Loucy (cell line): ENCODE results near the gene SELENOP.

Experiments
- H2AFZ ChIP-seq: fragments of 200-600 bp; sonication (generic); 2 replicates; pipeline ENCODE4 v1.6.0; 2016; ENCODE audit warnings: antibody characterized with exemption, mild to moderate bottlenecking, low read length, moderate library complexity
- H3F3A ChIP-seq: fragments of 200-600 bp; 2 replicates; pipeline ENCODE4 v1.6.0; 2016; ENCODE audit warnings: antibody characterized with exemption, low read depth, mild to moderate bottlenecking
- H3K27me3 ChIP-seq: fragments of 200-600 bp; sonication (generic); 2 replicates; pipeline ENCODE4 v1.6.1; 2014; ENCODE audit warnings: low read length, mild to moderate bottlenecking; ENCODE audit not compliant: insufficient read depth, poor library complexity, severe bottlenecking
- H3K36me3 ChIP-seq: fragments of 200-600 bp; sonication (generic); 2 replicates; pipeline ENCODE4 v1.6.1; 2016; ENCODE audit warnings: low read length; ENCODE audit not compliant: insufficient read depth
- H3K4me1 ChIP-seq: fragments of 200-600 bp; sonication (generic); 2 replicates; pipeline ENCODE4 v1.5.1; 2014; ENCODE audit warnings: low read length, mild to moderate bottlenecking; ENCODE audit not compliant: insufficient read depth, poor library complexity, severe bottlenecking
- H3K4me2 ChIP-seq: fragments of 200-600 bp; sonication (generic); 2 replicates; pipeline ENCODE4 v1.6.0; 2014; ENCODE audit warnings: antibody characterized with exemption, low read length, low read depth, mild to moderate bottlenecking; ENCODE audit not compliant: poor library complexity, severe bottlenecking
- H3K4me3 ChIP-seq: fragments of 200-600 bp; sonication (generic); 2 replicates; pipeline ENCODE4 v1.5.1; 2014; ENCODE audit warnings: low read length, mild to moderate bottlenecking, mixed read lengths; ENCODE audit not compliant: poor library complexity, severe bottlenecking
- H3K79me2 ChIP-seq: fragments of 200-600 bp; sonication (generic); 2 replicates; pipeline ENCODE4 v1.6.1; 2014; ENCODE audit warnings: low read length; ENCODE audit not compliant: insufficient read depth
- H3K9ac ChIP-seq: fragments of 200-600 bp; sonication (generic); 2 replicates; pipeline ENCODE4 v1.6.0; 2014; ENCODE audit warnings: mild to moderate bottlenecking, low read depth, low read length, moderate library complexity; ENCODE audit not compliant: poor library complexity, severe bottlenecking
- H3K9me2 ChIP-seq: fragments of 200-600 bp; sonication (generic); replicated peaks from 2 replicates; pipeline ENCODE4 v1.6.1; 2016; ENCODE audit warnings: low read depth, low read length, mixed read lengths
- H3K9me3 ChIP-seq: fragments of 200-600 bp; sonication (generic); 2 replicates; pipeline ENCODE4 v1.6.1; 2014; ENCODE audit warnings: mild to moderate bottlenecking, antibody characterized with exemption, low read length, low read depth; ENCODE audit not compliant: insufficient read depth
- H4K20me1 ChIP-seq: fragments of 200-600 bp; sonication (generic); 2 replicates; pipeline ENCODE4 v1.6.0; 2014; ENCODE audit warnings: antibody characterized with exemption, low read length, mild to moderate bottlenecking; ENCODE audit not compliant: insufficient read depth, poor library complexity, severe bottlenecking
- EZH2phosphoT487 ChIP-seq: fragments of 200-600 bp; IDR thresholded peaks from 2 replicates; pipeline ENCODE4 v1.6.1; 2018; ENCODE audit warnings: antibody characterized with exemption, mild to moderate bottlenecking, moderate library complexity, borderline replicate concordance
- TF ChIP-seq, protein P1 (sequence below): fragments of 200-600 bp; sonication (generic); conservative IDR thresholded peaks from 2 replicates; pipeline ENCODE4 v1.5.1; 2014; ENCODE audit warnings: mild to moderate bottlenecking, antibody characterized with exemption, low read length

The SELENOP gene

DNA sequence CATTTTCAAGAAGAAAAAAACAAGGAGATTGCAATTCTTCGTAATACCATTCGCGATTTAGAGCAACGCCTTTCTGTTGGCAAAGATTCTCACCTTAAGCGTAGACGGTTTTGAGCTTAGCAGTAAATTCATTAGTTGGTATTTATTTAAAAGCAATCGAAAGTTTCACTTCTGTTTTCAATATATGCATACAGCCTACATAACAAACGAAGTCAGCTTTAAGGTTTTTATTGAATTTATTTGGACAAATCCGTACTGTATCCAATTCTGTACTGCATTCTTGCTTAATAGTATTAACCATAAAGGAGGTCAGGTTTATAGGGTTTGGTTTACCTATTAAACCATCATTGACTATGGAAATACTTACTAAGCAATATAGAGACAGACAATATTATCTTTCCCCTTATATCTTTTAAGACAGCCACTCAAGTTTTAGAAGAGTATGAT is 12.0 kb downstream of the SELENOP start:
- no peak overlapping the region for H3K4me2 ChIP-seq
- no peaks in the 10 kb centered on the region for H3K9me3 ChIP-seq
- H3K4me3 ChIP-seq, result no peak overlapping the region
- H4K20me1 ChIP-seq, result no peaks in the 10 kb centered on the region
- TF ChIP-seq, protein P1, sequence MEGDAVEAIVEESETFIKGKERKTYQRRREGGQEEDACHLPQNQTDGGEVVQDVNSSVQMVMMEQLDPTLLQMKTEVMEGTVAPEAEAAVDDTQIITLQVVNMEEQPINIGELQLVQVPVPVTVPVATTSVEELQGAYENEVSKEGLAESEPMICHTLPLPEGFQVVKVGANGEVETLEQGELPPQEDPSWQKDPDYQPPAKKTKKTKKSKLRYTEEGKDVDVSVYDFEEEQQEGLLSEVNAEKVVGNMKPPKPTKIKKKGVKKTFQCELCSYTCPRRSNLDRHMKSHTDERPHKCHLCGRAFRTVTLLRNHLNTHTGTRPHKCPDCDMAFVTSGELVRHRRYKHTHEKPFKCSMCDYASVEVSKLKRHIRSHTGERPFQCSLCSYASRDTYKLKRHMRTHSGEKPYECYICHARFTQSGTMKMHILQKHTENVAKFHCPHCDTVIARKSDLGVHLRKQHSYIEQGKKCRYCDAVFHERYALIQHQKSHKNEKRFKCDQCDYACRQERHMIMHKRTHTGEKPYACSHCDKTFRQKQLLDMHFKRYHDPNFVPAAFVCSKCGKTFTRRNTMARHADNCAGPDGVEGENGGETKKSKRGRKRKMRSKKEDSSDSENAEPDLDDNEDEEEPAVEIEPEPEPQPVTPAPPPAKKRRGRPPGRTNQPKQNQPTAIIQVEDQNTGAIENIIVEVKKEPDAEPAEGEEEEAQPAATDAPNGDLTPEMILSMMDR, result no peak
- no peak for TF ChIP-seq EZH2phosphoT487
- no peak overlapping the region for H3K9ac ChIP-seq
- H3F3A ChIP-seq, result no peaks in the 10 kb centered on the region
- H2AFZ ChIP-seq, result no peak overlapping the region
- H3K4me1 ChIP-seq, result peaks cover 15% of the 10 kb centered on the region
- no peaks in the 10 kb centered on the region for H3K79me2 ChIP-seq
- no peaks in the 10 kb centered on the region for H3K9me2 ChIP-seq
- H3K36me3 ChIP-seq, result no peaks in the 10 kb centered on the region
- no peaks in the 10 kb centered on the region for H3K27me3 ChIP-seq

DNA sequence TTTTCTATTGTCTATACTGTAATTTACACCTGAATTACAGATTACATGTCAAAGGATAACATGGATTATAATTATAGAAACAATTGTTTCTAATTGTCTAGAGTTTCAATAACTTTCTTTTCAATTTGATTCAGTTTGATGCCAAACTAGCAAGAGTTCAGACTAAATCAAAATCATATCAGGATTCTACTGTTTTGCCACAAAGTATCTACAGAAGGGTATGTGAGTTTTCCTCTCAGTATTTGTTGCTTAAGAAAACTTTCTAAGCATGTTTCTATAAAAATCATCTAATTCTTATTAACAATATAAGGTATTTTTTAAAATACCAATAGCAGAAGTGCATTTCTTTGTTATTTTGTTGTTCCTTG is 12.5 kb downstream of the SELENOP start:
- TF ChIP-seq, protein P1, result no peak
- TF ChIP-seq EZH2phosphoT487, result no peak
- Histone ChIP-seq H3K4me1 (peaks cover 15% of the 10 kb centered on the region), H3K27me3 (no peaks in the 10 kb centered on the region), H3F3A (no peaks in the 10 kb centered on the region), H3K9ac (no peak overlapping the region), H3K4me3 (no peak overlapping the region), H3K4me2 (no peak overlapping the region), H2AFZ (no peak overlapping the region; the same call in 1 of the 2 replicates), H3K36me3 (no peaks in the 10 kb centered on the region), H3K79me2 (no peaks in the 10 kb centered on the region), H3K9me3 (no peaks in the 10 kb centered on the region), H3K9me2 (no peaks in the 10 kb centered on the region), H4K20me1 (no peaks in the 10 kb centered on the region)

DNA sequence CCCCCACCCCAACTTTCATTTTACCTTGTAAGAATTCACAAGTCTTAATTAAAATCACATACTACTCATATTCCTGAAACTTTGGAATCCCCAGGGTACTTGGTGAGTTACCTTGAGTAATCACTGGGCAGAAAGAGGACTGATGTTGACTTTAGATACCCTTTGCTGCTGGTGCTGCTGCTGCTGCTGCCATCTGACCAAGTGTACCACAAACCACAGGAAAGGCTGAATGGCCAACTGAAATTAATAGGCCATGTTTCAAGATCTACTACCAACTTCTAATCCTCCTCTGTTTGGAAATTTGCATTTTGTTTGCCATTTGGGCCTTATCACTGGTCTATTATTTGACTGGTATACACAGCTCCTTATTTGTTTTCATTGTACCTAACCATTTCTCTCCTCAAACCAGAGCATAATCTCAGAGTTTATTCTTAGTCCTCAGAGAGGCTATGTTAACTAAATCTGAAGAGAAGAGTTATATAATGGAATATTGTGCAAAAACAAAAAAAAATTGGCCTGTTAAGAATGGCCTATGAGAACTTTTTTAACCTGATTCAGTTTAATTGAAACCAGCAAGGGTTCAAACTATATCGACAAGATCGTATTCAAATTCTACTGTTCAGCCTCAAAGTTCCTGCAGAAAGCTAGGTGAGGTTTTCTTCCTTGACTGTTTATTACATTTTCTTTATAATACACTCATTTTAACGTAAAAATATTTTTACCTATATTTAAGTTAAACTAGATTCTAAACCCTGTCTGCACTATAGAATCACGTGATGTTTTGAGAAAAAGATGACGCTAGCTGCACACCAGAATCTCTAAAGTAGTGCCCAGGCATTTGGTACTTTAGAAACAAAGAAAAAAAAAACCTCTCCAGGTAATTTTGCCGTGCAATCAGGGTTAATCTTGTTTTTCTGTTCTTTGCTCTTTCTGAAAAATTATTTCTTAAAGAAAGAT is 13.1 kb downstream of the SELENOP start:
- Histone ChIP-seq H3K79me2 (no peaks in the 10 kb centered on the region), H3K27me3 (no peaks in the 10 kb centered on the region), H3F3A (no peaks in the 10 kb centered on the region), H3K4me1 (peaks cover 15% of the 10 kb centered on the region), H2AFZ (no peak overlapping the region; the same call in 1 of the 2 replicates), H3K9ac (no peak overlapping the region), H3K9me2 (no peaks in the 10 kb centered on the region), H3K36me3 (no peaks in the 10 kb centered on the region), H3K9me3 (no peaks in the 10 kb centered on the region), H3K4me2 (peak overlapping the region; percentile 47), H4K20me1 (no peaks in the 10 kb centered on the region), H3K4me3 (peak overlapping the region; percentile 24)
- TF ChIP-seq, protein P1, result no peak
- TF ChIP-seq EZH2phosphoT487, result no peak
